Chondrocyte (in vitro differentiated cells): ENCODE measurements around the gene PPP1CB. TPM values are rescaled to one million over a fixed set of nuclear protein-coding genes. Genes with fewer than 3 reads are reported as not detected.

Experiments
- DNase-seq: peaks from one replicate; pipeline ENCODE4 v3.0.0; 2021; ENCODE audit warnings: mixed read lengths, low spot score
- H3K27ac Mint-ChIP-seq: one replicate; pipeline ENCODE4 v1.8.0; 2021; ENCODE audit warnings: mild to moderate bottlenecking, moderate library complexity, mixed read lengths; ENCODE audit not compliant: unreplicated experiment
- H3K27me3 Mint-ChIP-seq: 2 replicates; pipeline ENCODE4 v1.8.0; 2021; ENCODE audit warnings: low read depth, mixed read lengths
- H3K36me3 Mint-ChIP-seq: 2 replicates; pipeline ENCODE4 v1.8.0; 2021; ENCODE audit warnings: low read depth, mixed read lengths
- H3K4me1 Mint-ChIP-seq: 2 replicates; pipeline ENCODE4 v1.8.0; 2021; ENCODE audit warnings: low read depth, mild to moderate bottlenecking, mixed read lengths
- H3K4me3 Mint-ChIP-seq: one replicate; pipeline ENCODE4 v1.8.0; 2021; ENCODE audit warnings: mild to moderate bottlenecking, moderate library complexity, mixed read lengths; ENCODE audit not compliant: unreplicated experiment
- H3K9me3 Mint-ChIP-seq: 2 replicates; pipeline ENCODE4 v1.8.0; 2021; ENCODE audit warnings: low read depth, mixed read lengths
- CTCF ChIP-seq: fragments of 200-600 bp; sonication (generic); IDR thresholded peaks from 2 replicates; pipeline ENCODE4 v1.5.0; 2021; ENCODE audit warnings: antibody characterized with exemption, mild to moderate bottlenecking, moderate library complexity
- total RNA-seq: library from RNA; stranded (reverse); gene quantifications from 3 replicates; pipeline ENCODE4 v1.2.1, GENCODE V29; 2021

Gene PPP1CB
- total RNA-seq, 1 donor from 2014 or later, result 447 TPM

GRCh38 chr2:28766070-28766469 is 14.4 kb downstream of the PPP1CB start:
- DNase-seq, result no peak
- TF ChIP-seq CTCF, result no peak
- Mint-ChIP-seq H3K9me3 (peaks cover 3% of the 10 kb centered on the region), H3K27ac (peak overlapping the region; percentile 29), H3K36me3 (peaks cover 6% of the 10 kb centered on the region), H3K4me1 (peaks cover 85% of the 10 kb centered on the region), H3K27me3 (no peaks in the 10 kb centered on the region), H3K4me3 (no peak overlapping the region)

- no peak for DNase-seq
- H3K36me3 Mint-ChIP-seq, result peaks cover 2% of the 10 kb centered on the region
- TF ChIP-seq CTCF, result no peak
- no peak overlapping the region for H3K4me3 Mint-ChIP-seq
- H3K9me3 Mint-ChIP-seq, result peaks cover 3% of the 10 kb centered on the region
- H3K27ac Mint-ChIP-seq, result no peak overlapping the region
- H3K4me1 Mint-ChIP-seq, result peaks cover 83% of the 10 kb centered on the region
- no peaks in the 10 kb centered on the region for H3K27me3 Mint-ChIP-seq
Measured at GRCh38 chr2:28767337-28767736, 15.7 kb downstream of the PPP1CB start.

- peaks cover 3% of the 10 kb centered on the region for H3K9me3 Mint-ChIP-seq
- no peak overlapping the region for H3K4me3 Mint-ChIP-seq
- no peak for TF ChIP-seq CTCF
- H3K4me1 Mint-ChIP-seq, result peaks cover 78% of the 10 kb centered on the region
- no peaks in the 10 kb centered on the region for H3K27me3 Mint-ChIP-seq
- no peak for DNase-seq
- H3K36me3 Mint-ChIP-seq, result peaks cover 2% of the 10 kb centered on the region
- H3K27ac Mint-ChIP-seq, result peak overlapping the region; percentile 28
Measured at GRCh38 chr2:28768422-28768821, 16.8 kb downstream of the PPP1CB start.

- Mint-ChIP-seq H3K27ac (peak overlapping the region; percentile 46), H3K4me3 (no peak overlapping the region), H3K9me3 (peaks cover 3% of the 10 kb centered on the region), H3K27me3 (no peaks in the 10 kb centered on the region), H3K36me3 (peaks cover under 1% of the 10 kb centered on the region), H3K4me1 (peaks cover 78% of the 10 kb centered on the region)
- no peak for TF ChIP-seq CTCF
- no peak for DNase-seq
Measured at GRCh38 chr2:28768952-28769351, 17.3 kb downstream of the PPP1CB start.

GRCh38 chr2:28772351-28772750 is 20.7 kb downstream of the PPP1CB start:
- no peak overlapping the region for H3K4me3 Mint-ChIP-seq
- H3K9me3 Mint-ChIP-seq, result peaks cover 3% of the 10 kb centered on the region
- peaks cover 7% of the 10 kb centered on the region for H3K36me3 Mint-ChIP-seq
- DNase-seq, result no peak
- no peak for TF ChIP-seq CTCF
- no peak overlapping the region for H3K27ac Mint-ChIP-seq
- no peaks in the 10 kb centered on the region for H3K27me3 Mint-ChIP-seq
- peaks cover 76% of the 10 kb centered on the region for H3K4me1 Mint-ChIP-seq
